ENCODE measurements around the gene PPM1J.

GRCh38 chr1:112672842-112673241 lies 42.3 kb downstream of the PPM1J start:
- TF ChIP-seq CTCF (IDR thresholded peaks at IDR 0.05 in 8 of 11, conservative IDR thresholded peaks at IDR 0.05 in 3 of 11) (no peak), POLR2A (IDR thresholded peaks at IDR 0.05) (no peak)

Measured in spleen (tissue), 7 donors.